ENCODE measurements around the gene ZNF501. TPM values are rescaled to one million over a fixed set of nuclear protein-coding genes. Genes with fewer than 3 reads are reported as not detected.

ZNF501 gene
- total and polyA plus RNA-seq, 2 of the 13 experiments (the other 11 are each of a cell fraction or from before 2014, with no cell fraction given): 2.4 to 2.8 TPM

DNA sequence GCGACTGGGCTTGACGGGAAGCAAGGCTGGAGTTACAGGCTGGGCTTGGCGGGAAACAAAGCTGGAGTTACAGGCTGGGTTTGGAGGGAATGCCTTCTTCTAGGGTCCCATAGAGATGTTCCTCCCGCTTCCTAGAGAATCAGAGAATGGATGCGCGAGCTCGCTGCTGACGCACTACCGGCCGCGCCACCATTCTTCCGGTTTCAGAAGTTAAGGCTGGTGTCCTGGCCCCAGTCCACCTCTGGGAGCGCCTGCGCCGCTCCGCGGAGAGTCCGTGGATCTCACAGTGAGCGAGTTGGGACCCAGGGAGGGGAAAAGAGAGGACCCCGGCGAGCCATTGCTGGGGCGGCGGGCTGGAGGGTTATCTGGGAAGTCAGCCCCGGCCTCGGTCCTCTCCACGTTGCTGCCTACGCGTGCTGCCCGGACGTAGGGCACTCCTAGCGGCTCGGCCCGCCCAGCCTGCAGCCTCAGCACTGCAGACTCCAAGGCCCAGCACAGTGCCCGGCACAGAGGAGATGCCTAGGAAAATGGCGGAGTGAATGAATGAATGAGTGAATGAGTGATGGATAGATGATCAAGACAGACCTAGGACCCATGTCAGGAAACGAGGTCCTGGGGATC lies 16.9 kb upstream of the ZNF501 start, which contains the start of gene ZNF502 (continued):
- TF ChIP-seq, protein P1, sequence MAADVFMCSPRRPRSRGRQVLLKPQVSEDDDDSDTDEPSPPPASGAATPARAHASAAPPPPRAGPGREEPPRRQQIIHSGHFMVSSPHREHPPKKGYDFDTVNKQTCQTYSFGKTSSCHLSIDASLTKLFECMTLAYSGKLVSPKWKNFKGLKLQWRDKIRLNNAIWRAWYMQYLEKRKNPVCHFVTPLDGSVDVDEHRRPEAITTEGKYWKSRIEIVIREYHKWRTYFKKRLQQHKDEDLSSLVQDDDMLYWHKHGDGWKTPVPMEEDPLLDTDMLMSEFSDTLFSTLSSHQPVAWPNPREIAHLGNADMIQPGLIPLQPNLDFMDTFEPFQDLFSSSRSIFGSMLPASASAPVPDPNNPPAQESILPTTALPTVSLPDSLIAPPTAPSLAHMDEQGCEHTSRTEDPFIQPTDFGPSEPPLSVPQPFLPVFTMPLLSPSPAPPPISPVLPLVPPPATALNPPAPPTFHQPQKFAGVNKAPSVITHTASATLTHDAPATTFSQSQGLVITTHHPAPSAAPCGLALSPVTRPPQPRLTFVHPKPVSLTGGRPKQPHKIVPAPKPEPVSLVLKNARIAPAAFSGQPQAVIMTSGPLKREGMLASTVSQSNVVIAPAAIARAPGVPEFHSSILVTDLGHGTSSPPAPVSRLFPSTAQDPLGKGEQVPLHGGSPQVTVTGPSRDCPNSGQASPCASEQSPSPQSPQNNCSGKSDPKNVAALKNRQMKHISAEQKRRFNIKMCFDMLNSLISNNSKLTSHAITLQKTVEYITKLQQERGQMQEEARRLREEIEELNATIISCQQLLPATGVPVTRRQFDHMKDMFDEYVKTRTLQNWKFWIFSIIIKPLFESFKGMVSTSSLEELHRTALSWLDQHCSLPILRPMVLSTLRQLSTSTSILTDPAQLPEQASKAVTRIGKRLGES (CRISPR knock-in tag; IDR thresholded peaks at IDR 0.05; ENCODE audit: borderline replicate concordance): no peak
- TF ChIP-seq ASH2L (IDR thresholded peaks at IDR 0.05; ENCODE audit: insufficient read length, low read depth, low read length) (no peak), ZNF383 (CRISPR knock-in tag; IDR thresholded peaks at IDR 0.05; ENCODE audit: borderline replicate concordance) (no peak), TEAD2 (CRISPR knock-in tag; IDR thresholded peaks at IDR 0.05) (no peak), ZSCAN29 (CRISPR knock-in tag; conservative IDR thresholded peaks at IDR 0.05) (no peak), SNRNP70 (IDR thresholded peaks at IDR 0.05; ENCODE audit: low read depth, low read length) (no peak)
- TF ChIP-seq, protein P2, sequence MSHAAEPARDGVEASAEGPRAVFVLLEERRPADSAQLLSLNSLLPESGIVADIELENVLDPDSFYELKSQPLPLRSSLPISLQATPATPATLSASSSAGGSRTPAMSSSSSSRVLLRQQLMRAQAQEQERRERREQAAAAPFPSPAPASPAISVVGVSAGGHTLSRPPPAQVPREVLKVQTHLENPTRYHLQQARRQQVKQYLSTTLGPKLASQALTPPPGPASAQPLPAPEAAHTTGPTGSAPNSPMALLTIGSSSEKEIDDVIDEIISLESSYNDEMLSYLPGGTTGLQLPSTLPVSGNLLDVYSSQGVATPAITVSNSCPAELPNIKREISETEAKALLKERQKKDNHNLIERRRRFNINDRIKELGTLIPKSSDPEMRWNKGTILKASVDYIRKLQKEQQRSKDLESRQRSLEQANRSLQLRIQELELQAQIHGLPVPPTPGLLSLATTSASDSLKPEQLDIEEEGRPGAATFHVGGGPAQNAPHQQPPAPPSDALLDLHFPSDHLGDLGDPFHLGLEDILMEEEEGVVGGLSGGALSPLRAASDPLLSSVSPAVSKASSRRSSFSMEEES (CRISPR knock-in tag; IDR thresholded peaks at IDR 0.05): no peak
- TF ChIP-seq, protein P3, sequence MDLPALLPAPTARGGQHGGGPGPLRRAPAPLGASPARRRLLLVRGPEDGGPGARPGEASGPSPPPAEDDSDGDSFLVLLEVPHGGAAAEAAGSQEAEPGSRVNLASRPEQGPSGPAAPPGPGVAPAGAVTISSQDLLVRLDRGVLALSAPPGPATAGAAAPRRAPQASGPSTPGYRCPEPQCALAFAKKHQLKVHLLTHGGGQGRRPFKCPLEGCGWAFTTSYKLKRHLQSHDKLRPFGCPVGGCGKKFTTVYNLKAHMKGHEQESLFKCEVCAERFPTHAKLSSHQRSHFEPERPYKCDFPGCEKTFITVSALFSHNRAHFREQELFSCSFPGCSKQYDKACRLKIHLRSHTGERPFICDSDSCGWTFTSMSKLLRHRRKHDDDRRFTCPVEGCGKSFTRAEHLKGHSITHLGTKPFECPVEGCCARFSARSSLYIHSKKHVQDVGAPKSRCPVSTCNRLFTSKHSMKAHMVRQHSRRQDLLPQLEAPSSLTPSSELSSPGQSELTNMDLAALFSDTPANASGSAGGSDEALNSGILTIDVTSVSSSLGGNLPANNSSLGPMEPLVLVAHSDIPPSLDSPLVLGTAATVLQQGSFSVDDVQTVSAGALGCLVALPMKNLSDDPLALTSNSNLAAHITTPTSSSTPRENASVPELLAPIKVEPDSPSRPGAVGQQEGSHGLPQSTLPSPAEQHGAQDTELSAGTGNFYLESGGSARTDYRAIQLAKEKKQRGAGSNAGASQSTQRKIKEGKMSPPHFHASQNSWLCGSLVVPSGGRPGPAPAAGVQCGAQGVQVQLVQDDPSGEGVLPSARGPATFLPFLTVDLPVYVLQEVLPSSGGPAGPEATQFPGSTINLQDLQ (CRISPR knock-in tag; IDR thresholded peaks at IDR 0.05): no peak

Measured in HepG2 (cell line).